Measurements from ENCODE around the gene GIMAP5. TPM values are rescaled to one million over a fixed set of nuclear protein-coding genes. Genes with fewer than 3 reads are reported as not detected.

GIMAP5 gene
- total RNA-seq, 1 donor = not detected

DNA sequence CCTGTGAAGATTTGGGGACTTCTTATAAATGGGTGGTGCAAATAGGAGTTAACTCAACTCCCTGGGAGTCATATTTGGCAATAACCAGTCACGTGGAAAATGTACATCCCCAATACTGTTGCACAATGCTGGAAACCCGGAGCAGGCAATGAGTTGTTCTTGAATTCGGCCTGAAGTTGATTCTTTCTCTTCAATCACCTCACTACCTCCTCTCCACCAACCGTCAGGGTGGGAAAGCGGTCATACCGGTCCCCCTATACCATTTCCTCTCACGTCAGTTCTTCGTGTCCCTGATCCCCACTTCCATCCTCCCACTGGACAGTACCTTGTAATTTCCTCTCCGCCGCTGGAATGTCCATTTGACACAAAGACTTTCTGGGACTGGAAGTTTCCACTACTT lies 2.8 kb downstream of the GIMAP5 start:
- Histone ChIP-seq H2AFZ (ENCODE audit: low read length) (no peak overlapping the region), H4K20me1 (ENCODE audit: insufficient read depth, low read length) (no peaks in the 10 kb centered on the region), H3K36me3 (ENCODE audit: insufficient read depth, low read length) (no peaks in the 10 kb centered on the region), H3K9me3 (ENCODE audit: low read depth, low read length) (no peaks in the 10 kb centered on the region), H3K4me2 (ENCODE audit: insufficient read depth, low read length) (no peak overlapping the region), H3K27me3 (ENCODE audit: insufficient read depth, low read length) (no peaks in the 10 kb centered on the region), H3K79me2 (ENCODE audit: insufficient read depth, low read length) (no peaks in the 10 kb centered on the region), H3K4me3 (ENCODE audit: insufficient read depth, low read length) (no peak overlapping the region), H3K4me1 (ENCODE audit: insufficient read depth, low read length) (no peaks in the 10 kb centered on the region), H3K27ac (ENCODE audit: low read depth, low read length) (no peak overlapping the region)
- TF ChIP-seq, protein P1, sequence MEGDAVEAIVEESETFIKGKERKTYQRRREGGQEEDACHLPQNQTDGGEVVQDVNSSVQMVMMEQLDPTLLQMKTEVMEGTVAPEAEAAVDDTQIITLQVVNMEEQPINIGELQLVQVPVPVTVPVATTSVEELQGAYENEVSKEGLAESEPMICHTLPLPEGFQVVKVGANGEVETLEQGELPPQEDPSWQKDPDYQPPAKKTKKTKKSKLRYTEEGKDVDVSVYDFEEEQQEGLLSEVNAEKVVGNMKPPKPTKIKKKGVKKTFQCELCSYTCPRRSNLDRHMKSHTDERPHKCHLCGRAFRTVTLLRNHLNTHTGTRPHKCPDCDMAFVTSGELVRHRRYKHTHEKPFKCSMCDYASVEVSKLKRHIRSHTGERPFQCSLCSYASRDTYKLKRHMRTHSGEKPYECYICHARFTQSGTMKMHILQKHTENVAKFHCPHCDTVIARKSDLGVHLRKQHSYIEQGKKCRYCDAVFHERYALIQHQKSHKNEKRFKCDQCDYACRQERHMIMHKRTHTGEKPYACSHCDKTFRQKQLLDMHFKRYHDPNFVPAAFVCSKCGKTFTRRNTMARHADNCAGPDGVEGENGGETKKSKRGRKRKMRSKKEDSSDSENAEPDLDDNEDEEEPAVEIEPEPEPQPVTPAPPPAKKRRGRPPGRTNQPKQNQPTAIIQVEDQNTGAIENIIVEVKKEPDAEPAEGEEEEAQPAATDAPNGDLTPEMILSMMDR (IDR thresholded peaks at IDR 0.05; ENCODE audit: extremely low read depth, low read depth, low read length) = no peak
- no peak for DNase-seq (ENCODE audit: insufficient read length, low spot score, missing footprints)

- Histone ChIP-seq H4K20me1 (ENCODE audit: insufficient read depth, low read length) (no peaks in the 10 kb centered on the region), H3K27ac (ENCODE audit: low read depth, low read length) (no peak overlapping the region), H3K4me3 (ENCODE audit: insufficient read depth, low read length) (no peak overlapping the region), H3K4me1 (ENCODE audit: insufficient read depth, low read length) (no peaks in the 10 kb centered on the region), H3K27me3 (ENCODE audit: insufficient read depth, low read length) (no peaks in the 10 kb centered on the region), H3K36me3 (ENCODE audit: insufficient read depth, low read length) (no peaks in the 10 kb centered on the region), H2AFZ (ENCODE audit: low read length) (no peak overlapping the region), H3K79me2 (ENCODE audit: insufficient read depth, low read length) (no peaks in the 10 kb centered on the region), H3K9me3 (ENCODE audit: low read depth, low read length) (no peaks in the 10 kb centered on the region), H3K4me2 (ENCODE audit: insufficient read depth, low read length) (no peak overlapping the region)
- DNase-seq (ENCODE audit: insufficient read length, low spot score, missing footprints) = no peak
- TF ChIP-seq, protein P1 (IDR thresholded peaks at IDR 0.05; ENCODE audit: extremely low read depth, low read depth, low read length) = no peak
Observed at GRCh38 chr7:150742286-150742968, 5.2 kb downstream of the GIMAP5 start.

DNA sequence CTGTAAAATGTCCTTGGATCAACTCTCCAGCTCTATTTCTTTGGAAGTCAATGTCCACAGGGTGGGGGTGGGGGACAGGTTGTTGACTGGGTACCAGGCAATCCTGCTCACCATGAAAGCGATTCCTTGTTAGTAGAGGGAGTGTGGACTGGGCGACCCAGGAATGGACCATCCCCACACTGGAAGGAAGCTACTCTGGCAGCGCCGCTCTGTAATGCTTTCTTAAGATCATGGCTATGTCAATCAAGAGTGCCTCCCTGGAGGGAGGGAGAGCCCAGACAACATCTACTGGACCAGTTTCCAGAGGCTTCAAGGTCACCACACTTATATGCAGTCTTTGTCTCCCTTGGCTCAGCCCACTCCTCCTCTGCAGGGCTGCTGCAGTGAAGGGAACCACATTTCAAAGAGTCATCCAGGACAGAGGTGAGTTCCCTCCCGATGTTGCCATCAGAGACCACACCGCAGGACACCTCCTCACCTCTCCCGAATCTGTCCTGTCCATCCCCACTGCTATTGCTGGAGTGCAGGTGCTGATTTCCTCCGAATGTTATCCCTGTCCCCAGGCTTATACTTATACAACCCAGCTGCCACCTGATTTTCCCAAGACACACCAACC lies 6.9 kb downstream of the GIMAP5 start:
- TF ChIP-seq, protein P1 (IDR thresholded peaks at IDR 0.05; ENCODE audit: extremely low read depth, low read depth, low read length) = no peak
- H4K20me1 ChIP-seq (ENCODE audit: insufficient read depth, low read length) = no peaks in the 10 kb centered on the region
- H3K27me3 ChIP-seq (ENCODE audit: insufficient read depth, low read length) = no peaks in the 10 kb centered on the region
- no peaks in the 10 kb centered on the region for H3K4me1 ChIP-seq (ENCODE audit: insufficient read depth, low read length)
- no peak overlapping the region for H3K4me2 ChIP-seq (ENCODE audit: insufficient read depth, low read length)
- no peak overlapping the region for H3K4me3 ChIP-seq (ENCODE audit: insufficient read depth, low read length)
- DNase-seq (ENCODE audit: insufficient read length, low spot score, missing footprints) = no peak
- no peaks in the 10 kb centered on the region for H3K79me2 ChIP-seq (ENCODE audit: insufficient read depth, low read length)
- H3K27ac ChIP-seq (ENCODE audit: low read depth, low read length) = no peak overlapping the region
- H3K9me3 ChIP-seq (ENCODE audit: low read depth, low read length) = no peaks in the 10 kb centered on the region
- no peak overlapping the region for H2AFZ ChIP-seq (ENCODE audit: low read length)
- H3K36me3 ChIP-seq (ENCODE audit: insufficient read depth, low read length) = no peaks in the 10 kb centered on the region

DNA sequence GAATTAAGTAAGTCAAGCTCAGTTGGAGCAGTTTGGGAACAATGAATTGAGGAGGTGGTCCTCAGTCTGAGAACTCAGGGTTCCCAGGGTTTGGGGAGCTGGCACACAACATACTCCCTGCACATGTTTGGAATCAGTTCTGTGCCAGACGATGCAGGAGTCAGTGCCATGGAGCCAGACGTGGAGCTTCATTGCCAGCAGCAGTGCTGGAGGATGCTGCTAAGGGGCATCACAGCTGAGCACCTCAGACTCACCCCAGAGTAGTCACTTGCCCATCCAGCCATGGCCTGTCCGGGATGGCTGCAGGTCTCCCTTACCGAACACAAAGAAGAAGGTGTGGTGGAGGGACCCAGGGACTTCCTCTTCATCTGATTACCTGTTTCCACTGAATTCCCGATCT lies 7.9 kb downstream of the GIMAP5 start:
- Histone ChIP-seq H3K27me3 (ENCODE audit: insufficient read depth, low read length) (no peaks in the 10 kb centered on the region), H3K27ac (ENCODE audit: low read depth, low read length) (no peak overlapping the region), H3K9me3 (ENCODE audit: low read depth, low read length) (no peaks in the 10 kb centered on the region), H3K4me1 (ENCODE audit: insufficient read depth, low read length) (no peaks in the 10 kb centered on the region), H3K79me2 (ENCODE audit: insufficient read depth, low read length) (no peaks in the 10 kb centered on the region), H2AFZ (ENCODE audit: low read length) (no peak overlapping the region), H4K20me1 (ENCODE audit: insufficient read depth, low read length) (no peaks in the 10 kb centered on the region), H3K4me3 (ENCODE audit: insufficient read depth, low read length) (no peak overlapping the region), H3K36me3 (ENCODE audit: insufficient read depth, low read length) (no peaks in the 10 kb centered on the region), H3K4me2 (ENCODE audit: insufficient read depth, low read length) (no peak overlapping the region)
- no peak for DNase-seq (ENCODE audit: insufficient read length, low spot score, missing footprints)
- TF ChIP-seq, protein P1 (IDR thresholded peaks at IDR 0.05; ENCODE audit: extremely low read depth, low read depth, low read length) = no peak

Data from osteoblast (primary cell).